NCI-H524 treated with DMSO at 0.1 percent for 48 hours (cell line): ENCODE data around the gene MR1.

Experiments used
- DNase-seq: peaks from one replicate; lab custom pipeline; 2025; lab: John Stamatoyannopoulos, UW

MR1 gene

DNA sequence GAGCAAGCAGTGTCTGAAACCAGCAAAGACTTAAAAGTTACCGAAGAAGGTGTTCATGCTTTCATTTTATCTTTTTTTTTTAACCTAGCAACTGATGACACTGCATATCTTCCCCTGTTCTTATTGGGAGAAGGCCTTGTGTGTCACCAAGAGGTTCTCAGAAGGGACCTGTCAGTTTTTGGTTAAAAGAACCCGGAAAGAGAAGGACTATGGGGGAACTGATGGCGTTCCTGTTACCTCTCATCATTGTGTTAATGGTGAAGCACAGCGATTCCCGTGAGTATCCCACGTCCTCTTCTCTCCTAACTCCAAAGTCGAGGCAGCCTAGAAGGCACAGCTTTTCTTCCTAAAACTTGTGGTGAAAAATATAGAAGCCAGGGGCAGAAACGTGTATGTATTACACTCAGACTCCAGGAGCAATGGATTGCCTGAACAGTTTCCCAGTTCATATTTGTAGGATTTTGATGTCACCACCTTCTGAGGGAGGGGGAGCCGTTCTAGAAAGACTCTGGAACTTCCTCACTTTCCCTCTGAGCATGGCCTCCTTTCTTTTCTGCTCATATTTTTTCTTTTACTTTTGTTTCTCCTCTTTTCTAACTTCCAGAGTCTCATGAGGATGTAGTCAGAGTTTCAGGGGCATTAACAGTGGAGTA lies at the start of gene MR1:
TSS of gene MR1 (plus strand) at position 185 of the 653 bp plus-strand sequence. CDS start at position 210, 25 bp downstream.
- no peak for DNase-seq

DNA sequence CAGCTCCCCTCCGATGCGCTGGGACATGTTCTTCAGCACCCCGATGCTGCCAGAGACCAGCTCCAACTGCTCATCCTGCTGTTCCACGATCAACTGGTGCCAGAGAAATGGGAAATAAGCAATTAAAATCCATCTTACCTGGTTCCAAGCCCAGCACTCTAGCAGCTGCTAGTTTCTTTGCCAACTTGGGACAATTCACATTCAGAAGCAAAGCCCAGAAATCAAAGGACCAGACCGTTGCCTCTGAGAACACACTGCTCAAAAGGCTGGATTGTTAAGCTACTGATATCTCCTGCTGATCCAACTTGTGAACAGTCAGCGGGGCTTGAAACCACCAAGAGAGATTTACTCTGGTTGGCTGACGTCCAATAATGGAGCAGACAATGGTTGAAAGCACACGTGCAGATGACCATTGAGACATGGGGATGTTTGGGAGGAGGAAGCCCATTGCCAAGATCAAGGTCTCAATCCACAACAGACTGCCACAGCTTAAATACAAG lies 45.5 kb upstream of the MR1 start:
- no peak for DNase-seq

DNA sequence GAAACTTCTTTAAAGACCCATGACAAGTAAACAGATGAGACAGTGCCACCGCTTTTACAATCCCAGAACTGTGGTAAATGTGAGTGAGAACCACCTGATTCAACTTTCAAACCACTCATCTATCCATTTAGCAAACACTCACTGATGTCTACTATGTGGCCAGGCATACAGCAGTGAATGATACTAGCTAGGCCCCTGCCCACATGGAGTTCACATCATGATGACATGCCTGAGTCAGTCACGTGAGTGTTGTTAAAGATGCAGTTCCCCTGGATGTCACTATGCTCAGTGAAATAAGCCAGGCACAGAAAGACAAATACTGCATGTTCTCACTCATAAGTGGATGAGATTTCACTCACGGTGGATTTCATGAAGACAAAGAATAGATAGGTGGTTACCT lies 39.5 kb upstream of the MR1 start:
- no peak for DNase-seq

DNA sequence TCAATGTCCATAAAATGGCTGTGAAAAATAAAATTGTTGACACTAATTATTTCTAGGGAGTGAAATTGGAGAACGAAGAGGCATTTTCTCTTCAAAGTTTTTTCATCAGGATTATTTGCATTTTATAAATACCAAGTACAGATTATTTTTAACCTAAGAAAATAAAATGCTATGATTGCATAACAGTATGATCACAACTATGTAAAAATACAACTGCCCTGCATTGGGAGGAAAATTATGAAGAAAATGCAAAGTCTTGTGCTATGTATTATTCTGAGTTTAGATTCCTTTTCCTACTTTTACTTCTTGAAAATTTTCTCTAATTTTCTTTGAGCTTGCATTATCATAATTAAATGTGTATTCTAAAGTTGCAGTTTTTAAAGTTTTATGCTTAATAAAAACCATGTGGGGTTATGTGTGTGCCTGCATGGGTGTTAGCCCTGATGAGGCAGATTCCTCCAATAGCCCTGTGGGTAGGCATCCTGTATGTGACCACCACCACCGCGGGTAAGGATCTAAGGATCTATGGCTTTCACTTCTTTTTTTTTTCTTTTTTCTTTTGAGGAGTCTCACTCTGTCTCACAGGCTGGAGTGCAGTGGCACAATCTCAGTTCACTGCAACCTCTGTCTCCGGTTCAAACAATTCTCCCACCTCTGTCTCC lies 35.8 kb upstream of the MR1 start:
- DNase-seq: no peak

GRCh38 chr1:181001091-181001780 lies 32.5 kb upstream of the MR1 start:
- peak; percentile 10 for DNase-seq

GRCh38 chr1:181002582-181003172 lies 31.1 kb upstream of the MR1 start:
- no peak for DNase-seq

DNA sequence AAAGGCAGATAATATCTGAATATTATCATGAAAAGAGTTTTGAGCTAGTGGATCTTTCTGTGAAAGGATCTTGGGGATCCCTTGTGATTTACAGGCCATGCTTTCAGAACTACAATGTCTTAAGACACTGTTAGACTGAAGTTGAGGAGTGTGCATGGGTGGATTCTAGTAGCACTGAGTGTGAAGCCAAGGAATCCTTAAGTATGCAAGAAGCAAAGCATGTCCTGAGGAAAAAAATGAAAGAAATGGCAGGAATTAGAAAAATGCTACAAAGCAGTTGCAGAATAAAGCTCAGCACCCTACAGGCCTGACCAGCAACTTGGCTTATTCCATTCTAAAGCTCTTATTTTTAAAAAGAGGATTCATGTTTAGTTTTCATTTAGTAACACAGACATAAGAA lies 23.0 kb upstream of the MR1 start:
- DNase-seq: no peak

DNA sequence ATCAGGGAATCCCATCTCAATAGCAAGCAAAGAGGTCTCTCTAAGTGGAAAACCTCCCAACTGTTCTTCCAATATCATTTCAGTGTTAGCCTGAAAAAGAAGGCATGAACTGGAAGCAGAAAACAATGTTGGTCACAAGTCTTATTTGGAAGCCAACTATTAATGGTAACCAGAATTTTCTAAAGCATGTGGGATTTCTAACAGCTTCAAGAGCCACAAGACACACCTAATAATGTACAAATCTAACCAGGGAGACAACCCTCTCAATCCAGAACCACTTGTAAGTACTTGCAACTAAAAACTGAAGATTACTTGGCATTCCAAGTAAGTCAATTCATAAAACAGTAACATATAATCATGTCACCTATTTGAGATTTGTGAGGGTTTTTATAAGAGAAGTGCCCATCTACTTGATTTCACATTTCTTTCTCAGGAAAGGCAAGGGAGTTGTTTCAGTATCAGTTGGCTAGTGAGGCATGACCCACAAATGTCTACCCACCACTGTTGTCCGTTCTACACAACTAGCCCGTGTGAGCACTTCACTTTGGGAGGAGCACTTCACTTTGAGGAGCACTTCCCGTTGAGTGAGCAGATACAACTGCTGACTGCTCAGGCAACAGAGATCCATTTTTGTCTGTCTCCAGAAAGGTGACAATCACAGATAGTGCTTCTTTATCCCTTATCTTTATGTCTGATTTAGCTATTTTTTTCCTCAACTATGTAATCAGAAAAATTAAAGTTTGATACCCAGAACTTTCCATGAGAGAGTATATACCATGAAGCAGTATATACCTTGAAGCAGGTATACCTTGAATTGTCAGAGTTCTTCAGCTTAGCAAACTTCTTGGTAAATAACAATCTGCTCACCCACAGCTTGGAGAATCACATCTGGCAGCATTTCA lies 22.2 kb upstream of the MR1 start:
- DNase-seq: no peak

DNA sequence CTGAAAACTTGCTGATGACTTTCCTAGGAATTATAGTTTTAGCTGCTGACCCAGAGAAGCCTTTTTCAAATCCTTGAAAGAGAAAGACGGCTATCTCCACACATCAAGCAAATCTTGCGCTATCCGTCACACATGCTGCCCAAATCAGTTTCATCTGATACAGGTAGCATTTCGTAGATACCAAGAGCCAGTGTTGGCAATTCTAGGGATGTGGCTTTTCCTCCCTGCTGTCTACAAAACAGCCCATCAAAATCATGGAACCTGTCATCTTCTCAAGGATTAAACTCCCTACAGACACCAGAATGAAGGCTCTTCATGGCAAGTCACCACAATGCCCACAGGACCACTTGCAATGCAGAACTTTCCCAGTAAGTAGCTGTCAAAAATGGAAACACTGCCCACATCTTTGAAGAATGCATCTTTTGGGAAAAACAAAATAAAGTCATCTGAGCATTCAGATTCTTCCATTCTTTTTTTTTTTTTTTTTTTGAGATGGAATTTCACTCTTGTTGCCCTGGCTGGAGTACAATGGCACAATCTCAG lies 21.5 kb upstream of the MR1 start:
- DNase-seq: no peak

DNA sequence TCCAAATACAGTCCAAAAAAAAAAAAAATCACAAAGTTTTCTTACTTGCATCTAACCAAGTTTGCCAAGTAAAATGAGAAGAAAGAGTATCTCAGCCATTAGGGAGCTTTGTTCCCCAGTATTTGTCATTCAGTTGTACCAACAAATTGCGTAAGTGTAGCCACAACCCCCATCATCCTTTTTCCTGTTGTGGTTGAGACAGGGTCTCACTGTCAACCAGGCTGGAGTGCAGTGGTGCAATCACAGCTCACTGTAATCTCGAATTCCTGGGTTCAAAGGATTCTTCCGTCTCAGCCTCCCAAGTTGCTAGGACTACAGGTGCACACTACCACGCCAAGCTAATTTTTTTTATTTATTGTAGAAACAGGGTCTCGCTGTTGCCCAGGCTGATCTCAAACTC lies 20.6 kb upstream of the MR1 start:
- DNase-seq: no peak

DNA sequence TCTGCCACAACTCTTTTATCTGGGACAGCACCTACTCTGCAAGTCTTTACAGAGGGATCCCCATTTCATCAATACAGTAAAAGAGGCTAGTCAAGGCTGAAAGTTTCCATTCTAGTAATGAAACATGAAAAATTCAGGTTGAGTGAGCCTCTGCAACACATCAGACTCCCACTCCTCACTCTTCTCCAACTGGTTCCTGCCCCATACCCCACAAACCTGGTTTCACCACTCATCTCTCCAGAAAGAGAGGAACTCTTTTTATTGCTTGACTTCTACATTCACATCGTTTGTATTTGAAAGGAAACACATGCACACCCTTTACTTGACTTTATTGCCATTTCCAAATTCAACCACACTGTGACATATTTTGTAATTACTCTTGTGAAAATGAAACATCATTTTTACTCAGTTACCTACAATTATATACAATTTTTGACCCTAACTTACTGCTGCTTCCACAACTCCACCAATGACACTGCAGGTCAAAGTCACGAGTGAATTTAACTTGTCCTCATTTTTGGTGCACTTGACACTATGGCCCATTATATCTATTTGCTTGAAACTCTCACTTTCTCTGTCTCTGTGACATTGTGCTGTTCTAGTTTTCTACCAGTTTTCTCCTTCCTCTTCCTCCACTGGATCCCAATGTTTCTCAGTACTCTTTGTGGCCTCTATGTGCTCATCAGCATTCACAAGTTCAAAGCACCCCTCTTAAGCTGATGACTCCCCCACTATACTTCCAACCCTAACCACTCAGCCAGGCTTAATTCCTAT lies 19.1 kb upstream of the MR1 start:
- no peak for DNase-seq

GRCh38 chr1:181015251-181015615 lies 18.6 kb upstream of the MR1 start:
- DNase-seq: no peak

GRCh38 chr1:181016563-181016962 lies 17.2 kb upstream of the MR1 start:
- DNase-seq: no peak

DNA sequence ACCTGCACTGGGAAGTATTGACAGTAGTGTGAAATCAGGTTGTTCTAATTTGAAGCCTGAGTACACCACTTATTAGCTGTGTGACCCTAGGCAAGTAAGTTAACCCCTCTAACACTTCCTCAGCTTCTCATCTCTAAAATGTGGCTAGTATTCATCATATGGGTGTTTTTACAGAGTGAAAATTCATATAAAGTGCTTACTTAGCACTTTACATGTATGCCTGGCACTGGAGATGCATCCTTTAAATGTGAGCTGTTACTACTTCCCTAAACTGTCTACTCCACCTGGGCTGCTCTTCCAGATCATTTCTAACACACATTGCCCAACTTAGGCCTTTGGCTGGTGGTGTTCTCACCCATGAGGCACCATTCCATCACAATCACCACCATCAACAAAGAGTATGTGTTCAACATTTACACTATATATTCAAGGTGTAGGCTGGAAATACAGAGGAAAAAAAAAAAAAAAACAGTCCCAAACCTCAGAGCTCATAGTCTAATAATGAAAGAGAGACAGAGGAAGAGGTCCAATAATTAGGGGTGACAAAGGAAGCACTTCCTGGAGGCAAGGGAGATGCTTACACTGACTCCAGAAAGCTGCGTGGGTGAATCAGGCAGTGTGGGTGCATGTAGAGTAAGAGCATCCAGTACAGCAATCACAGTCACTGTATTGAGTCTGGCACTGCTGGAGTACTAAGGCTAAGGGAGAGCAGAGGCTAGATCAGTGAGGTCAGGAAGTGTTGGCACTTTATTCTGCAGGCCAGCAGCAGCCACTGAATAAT lies 14.7 kb upstream of the MR1 start:
- DNase-seq: no peak

DNA sequence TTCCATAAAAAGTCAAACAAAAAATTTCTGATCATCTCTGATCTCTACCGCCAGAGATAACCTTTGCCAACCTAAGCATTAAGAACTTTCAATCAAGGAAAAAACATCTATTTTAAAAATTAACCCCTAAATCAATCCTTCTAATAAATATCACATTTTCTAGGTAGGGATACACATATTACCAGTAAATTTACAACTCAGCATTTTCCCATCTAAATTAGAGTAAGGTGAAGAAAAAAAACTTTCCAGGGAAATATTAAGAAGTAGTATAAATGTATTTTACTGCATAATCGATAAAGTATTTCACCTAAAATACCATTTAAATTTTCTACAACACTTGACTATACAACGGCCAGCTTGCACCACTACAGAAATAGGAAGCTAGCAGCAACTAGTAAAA lies 12.6 kb upstream of the MR1 start:
- DNase-seq: no peak

DNA sequence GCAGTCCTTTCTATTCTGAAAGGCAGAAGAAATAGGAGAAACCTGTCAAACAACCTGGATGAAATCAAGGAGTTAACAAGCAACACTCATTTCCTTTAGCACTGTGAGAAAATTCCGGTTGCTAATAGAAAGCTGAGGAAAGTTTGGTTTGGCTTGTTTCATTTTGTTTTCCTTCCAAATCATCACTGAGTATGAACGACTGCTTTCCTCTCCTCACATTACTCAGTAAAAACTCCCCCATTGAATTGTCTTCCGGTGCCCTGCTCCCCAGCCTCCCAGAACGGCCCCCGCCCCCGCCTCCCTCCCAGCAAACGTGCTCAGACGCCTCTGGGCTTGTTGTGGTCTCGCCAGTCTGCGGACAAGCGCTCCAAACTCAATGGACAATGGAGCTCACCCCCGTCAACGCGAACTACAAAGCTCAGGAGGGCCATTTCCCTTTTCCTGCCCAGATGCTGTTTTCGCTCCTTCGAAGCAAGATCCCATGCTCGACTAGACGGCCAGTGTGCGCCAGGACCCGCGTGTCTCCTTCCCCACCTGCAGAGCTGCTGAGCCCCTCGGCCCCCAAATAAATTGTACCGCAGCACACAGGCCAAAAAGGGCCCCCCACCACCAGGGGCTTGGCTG lies 11.9 kb upstream of the MR1 start:
- DNase-seq: no peak

GRCh38 chr1:181023265-181024057 lies 10.3 kb upstream of the MR1 start:
- no peak for DNase-seq

- DNase-seq: no peak
These were observed 5.6 kb upstream of the MR1 start for GRCh38 chr1:181028196-181028595.

GRCh38 chr1:181028615-181029014 lies 5.2 kb upstream of the MR1 start:
- DNase-seq: no peak
